ENCODE data around the gene STAT6. TPM values are rescaled to one million over a fixed set of nuclear protein-coding genes. Genes with fewer than 3 reads are reported as not detected.

STAT6 gene
- polyA plus RNA-seq, 1 donor (not counting 4 experiments of a cell fraction or from before 2014, with no cell fraction given): 113 TPM

DNA sequence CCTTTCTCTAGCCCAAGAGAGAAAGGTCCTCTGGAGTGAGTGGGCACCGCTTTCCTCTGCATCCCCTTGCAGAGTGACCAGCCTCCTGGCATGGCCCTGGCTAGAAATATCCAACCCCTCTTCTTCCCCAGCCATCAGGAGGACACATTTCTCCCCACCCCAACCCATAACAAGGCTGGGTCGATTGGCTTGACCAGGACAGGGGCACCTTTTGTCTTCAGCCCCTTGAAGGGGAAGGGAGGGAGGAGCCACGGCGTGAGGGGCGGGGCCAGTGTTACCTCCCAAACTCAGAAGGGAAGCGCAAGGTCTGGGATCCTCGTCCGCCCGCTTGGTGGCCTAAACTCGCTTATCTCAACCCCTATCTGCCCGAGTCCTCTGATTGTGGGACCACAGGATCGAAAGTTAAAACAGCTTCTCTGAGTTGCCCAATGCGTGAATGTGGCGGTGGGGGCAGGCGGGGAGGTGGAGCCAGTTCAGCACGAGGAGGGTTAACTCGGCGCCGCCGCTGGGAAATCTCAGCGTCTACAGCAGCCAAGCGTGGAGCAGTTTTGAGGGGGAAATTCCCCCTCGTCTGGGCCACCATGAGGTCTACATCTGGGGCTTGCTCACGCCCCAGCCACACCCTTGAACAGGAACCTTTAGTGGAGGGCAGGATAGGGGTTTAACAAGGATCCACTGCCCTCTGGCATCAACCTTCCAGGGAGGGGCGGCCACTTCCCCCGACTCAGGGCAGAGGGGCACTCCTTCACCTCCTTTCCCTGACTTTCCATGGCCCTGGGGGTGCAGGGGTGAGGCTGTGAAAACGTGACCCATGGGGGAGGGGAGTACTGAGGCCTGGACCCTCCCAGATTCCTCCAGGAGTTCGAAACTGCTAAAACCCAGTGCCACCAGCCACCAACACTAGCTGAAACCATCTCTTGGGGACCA lies 795 bp downstream of the STAT6 start:
- TF ChIP-seq EZH2 (IDR thresholded peaks at IDR 0.05; ENCODE audit: low read length): no peak
- TF ChIP-seq CTCF (optimal IDR thresholded peaks at IDR 0.05 in 1 of 3, IDR thresholded peaks at IDR 0.05 in 1 of 3, conservative IDR thresholded peaks at IDR 0.05 in 1 of 3; ENCODE audit: extremely low read depth in 1 of 3, insufficient read depth in 2 of 3, low read length in 3 of 3): peak in 1 of 3 experiments; percentile 15
- Histone ChIP-seq H4K20me1 (ENCODE audit: control insufficient read depth, extremely low read depth, insufficient read depth, low read length) (peaks cover 3% of the 10 kb centered on the region), H3K4me3 (ENCODE audit: control insufficient read depth in 2 of 3, extremely low read depth in 1 of 3, insufficient read depth in 2 of 3, low read depth in 1 of 3, low read length in 3 of 3) (peak overlapping the region; percentile 79 to 97 (median 91)), H3K4me1 (ENCODE audit: control insufficient read depth, extremely low read depth, insufficient read depth, low read length) (peaks cover 26% of the 10 kb centered on the region), H3K9ac (ENCODE audit: control insufficient read depth, extremely low read depth, insufficient read depth, low read length) (peak overlapping the region; percentile 100), H3K9me3 (ENCODE audit: control insufficient read depth, low read depth, low read length) (no peaks in the 10 kb centered on the region), H3K36me3 (ENCODE audit: control insufficient read depth in 2 of 2, extremely low read depth in 1 of 2, insufficient read depth in 2 of 2, low read length in 2 of 2) (peaks cover 16 to 29% of the 10 kb centered on the region in 2 experiments), H3K9me1 (ENCODE audit: control insufficient read depth, extremely low read depth, insufficient read depth, low read length) (no peaks in the 10 kb centered on the region), H3K79me2 (ENCODE audit: control insufficient read depth, insufficient read depth, low read length) (peaks cover 22% of the 10 kb centered on the region), H3K4me2 (ENCODE audit: control insufficient read depth, extremely low read depth, insufficient read depth, low read depth, low read length) (peak overlapping the region; percentile 99), H2AFZ (ENCODE audit: control insufficient read depth, low read length) (peak overlapping the region; percentile 85), H3K27me3 (ENCODE audit: control insufficient read depth, extremely low read depth, insufficient read depth, low read length) (no peaks in the 10 kb centered on the region), H3K27ac (ENCODE audit: control insufficient read depth, insufficient read depth, low read length) (peak overlapping the region; percentile 100)
- DNase-seq (ENCODE audit: low read depth, low spot score) (no peak), FAIRE-seq (no peak)
- dilution Hi-C loops (cut with MboI; ENCODE audit: extremely low pct_ligation_motif_present, low sequenced_read_pairs): no loop called here

- no peak for FAIRE-seq
- peaks cover 20 to 36% of the 10 kb centered on the region in 2 experiments for H3K36me3 ChIP-seq (ENCODE audit: control insufficient read depth in 2 of 2, extremely low read depth in 1 of 2, insufficient read depth in 2 of 2, low read length in 2 of 2)
- no peaks in the 10 kb centered on the region for H3K27me3 ChIP-seq (ENCODE audit: control insufficient read depth, extremely low read depth, insufficient read depth, low read length)
- H4K20me1 ChIP-seq (ENCODE audit: control insufficient read depth, extremely low read depth, insufficient read depth, low read length): peaks cover 3% of the 10 kb centered on the region
- H3K79me2 ChIP-seq (ENCODE audit: control insufficient read depth, insufficient read depth, low read length): peaks cover 22% of the 10 kb centered on the region
- peak overlapping the region; percentile 100 for H3K27ac ChIP-seq (ENCODE audit: control insufficient read depth, insufficient read depth, low read length)
- no peak for DNase-seq (ENCODE audit: low read depth, low spot score)
- H2AFZ ChIP-seq (ENCODE audit: control insufficient read depth, low read length): no peak overlapping the region
- H3K9ac ChIP-seq (ENCODE audit: control insufficient read depth, extremely low read depth, insufficient read depth, low read length): peak overlapping the region; percentile 100
- TF ChIP-seq CTCF (optimal IDR thresholded peaks at IDR 0.05 in 1 of 3, IDR thresholded peaks at IDR 0.05 in 1 of 3, conservative IDR thresholded peaks at IDR 0.05 in 1 of 3; ENCODE audit: extremely low read depth in 1 of 3, insufficient read depth in 2 of 3, low read length in 3 of 3): no peak
- no peak for TF ChIP-seq EZH2 (IDR thresholded peaks at IDR 0.05; ENCODE audit: low read length)
- H3K4me3 ChIP-seq (ENCODE audit: control insufficient read depth in 2 of 3, extremely low read depth in 1 of 3, insufficient read depth in 2 of 3, low read depth in 1 of 3, low read length in 3 of 3): peak overlapping the region; percentile 79 to 97 (median 91)
- dilution Hi-C loops (cut with MboI; ENCODE audit: extremely low pct_ligation_motif_present, low sequenced_read_pairs): no loop called here
- H3K9me1 ChIP-seq (ENCODE audit: control insufficient read depth, extremely low read depth, insufficient read depth, low read length): no peaks in the 10 kb centered on the region
- H3K4me1 ChIP-seq (ENCODE audit: control insufficient read depth, extremely low read depth, insufficient read depth, low read length): peaks cover 26% of the 10 kb centered on the region
- no peaks in the 10 kb centered on the region for H3K9me3 ChIP-seq (ENCODE audit: control insufficient read depth, low read depth, low read length)
- peak overlapping the region; percentile 99 for H3K4me2 ChIP-seq (ENCODE audit: control insufficient read depth, extremely low read depth, insufficient read depth, low read depth, low read length)
Observed at GRCh38 chr12:57109207-57110103, 1.7 kb downstream of the STAT6 start.

Measured in keratinocyte (primary cell).